Panc1 (cell line): Measurements from ENCODE around the gene XYLT1. TPM values are rescaled to one million over a fixed set of nuclear protein-coding genes. Genes with fewer than 3 reads are reported as not detected.

Experiments
- ATAC-seq: fragments of 200-7000 bp; cut with Tn5 transposase; 2 replicates; pipeline ENCODE4 v1.9.1; 2020; ENCODE audit warnings: mild to moderate bottlenecking, moderate library complexity
- BruUV-seq: library from RNA; stranded (reverse); fragments of 400-500 nt; replicated peaks from 2 replicates; lab custom pipeline; 2021; lab: Mats Ljungman, UMichigan
- CTCF ChIA-PET: fragments of 300-600 bp; sonication (Branson Sonifier 250); formaldehyde crosslinking; loops from one replicate; lab custom pipeline; 2022; ENCODE audit warnings: antibody characterized with exemption; lab: Charles Lee
- POLR2A ChIA-PET: fragments of 300-600 bp; sonication (Branson Sonifier 250); formaldehyde crosslinking; loops from one replicate; lab custom pipeline; 2022; ENCODE audit warnings: antibody characterized with exemption; lab: Charles Lee
- DNase-seq: peaks from one replicate; pipeline ENCODE4 v3.0.0-alpha.2; 2010; ENCODE audit warnings: low read depth, low spot score
- H3K27ac ChIP-seq: 2 replicates; pipeline ENCODE4 v1.5.1; 2011; ENCODE audit warnings: mild to moderate bottlenecking, low read length, inconsistent platforms
- H3K27me3 ChIP-seq: fragments of 200-500 bp; sonication (Bioruptor generic); 2 replicates; pipeline ENCODE4 v1.6.0; 2014; ENCODE audit warnings: low read length, inconsistent platforms; ENCODE audit not compliant: control insufficient read depth, insufficient read depth
- H3K36me3 ChIP-seq: fragments of 200-500 bp; sonication (Bioruptor generic); 2 replicates; pipeline ENCODE4 v1.5.1; 2014; ENCODE audit warnings: inconsistent platforms, mild to moderate bottlenecking, low read length, moderate library complexity; ENCODE audit not compliant: control insufficient read depth, insufficient read depth
- H3K4me1 ChIP-seq: 2 replicates; pipeline ENCODE4 v1.5.1; 2011; ENCODE audit warnings: inconsistent platforms, mild to moderate bottlenecking, low read length, moderate library complexity; ENCODE audit not compliant: control insufficient read depth, insufficient read depth
- H3K4me3 ChIP-seq, 2 experiments: 2 replicates each; pipeline ENCODE4 v1.5.1; 2011 to 2012; ENCODE audit warnings: low read depth in 2 of 2, low read length in 2 of 2, mild to moderate bottlenecking in 2 of 2, inconsistent platforms in 1 of 2, moderate library complexity in 1 of 2
- H3K9me3 ChIP-seq: fragments of 200-500 bp; sonication (Bioruptor generic); 2 replicates; pipeline ENCODE4 v1.5.1; 2014; ENCODE audit warnings: low read depth, mild to moderate bottlenecking, inconsistent platforms, low read length, moderate library complexity; ENCODE audit not compliant: control insufficient read depth, insufficient read depth
- POLR2AphosphoS5 ChIP-seq: IDR thresholded peaks from 2 replicates; pipeline ENCODE4 v1.6.1; 2012; ENCODE audit warnings: mild to moderate bottlenecking, low read depth, low read length, moderate library complexity
- SIN3A ChIP-seq: IDR thresholded peaks from 2 replicates; pipeline ENCODE4 v1.6.1; 2012; ENCODE audit warnings: low read depth, mild to moderate bottlenecking, low read length, moderate library complexity, borderline replicate concordance; ENCODE audit not compliant: insufficient read depth
- TCF7L2 ChIP-seq: IDR thresholded peaks from 2 replicates; pipeline ENCODE4 v1.6.1; 2011; ENCODE audit warnings: mild to moderate bottlenecking, low read depth, low read length, inconsistent platforms
- in situ Hi-C: cut with HindIII; loops from 2 replicates; pipeline ENCODE4 v1.10.0; 2016; ENCODE audit warnings: low sequenced_read_pairs, low pct_unique_long_range_greater_than_20kb
- intact Hi-C: fragments of 100-400 bp; cut with micrococcal nuclease; formaldehyde crosslinking; loops from one replicate; pipeline ENCODE4 v1.10.0; 2022; ENCODE audit not compliant: unreplicated experiment
- total RNA-seq: library from RNA; stranded (reverse); gene quantifications from one replicate; pipeline ENCODE4 v1.2.1, GENCODE V29; 2021; ENCODE audit not compliant: unreplicated experiment
- TF ChIP-seq, protein P1 (sequence below), 2 experiments: IDR thresholded peaks; 2 replicates each; pipeline ENCODE4 v1.6.1; 2011 to 2012; ENCODE audit warnings: low read depth in 2 of 2, control low read depth in 1 of 2, low read length in 1 of 2, mild to moderate bottlenecking in 1 of 2, moderate library complexity in 1 of 2; ENCODE audit not compliant: insufficient read depth in 1 of 2
- TF ChIP-seq, protein P2 (sequence below): fragments of 450-650 bp; IDR thresholded peaks from 2 replicates; pipeline ENCODE4 v1.5.1; 2017; ENCODE audit warnings: mild to moderate bottlenecking

XYLT1 gene
- total RNA-seq, 1 experiment from 2014 or later: 0.62 TPM

DNA sequence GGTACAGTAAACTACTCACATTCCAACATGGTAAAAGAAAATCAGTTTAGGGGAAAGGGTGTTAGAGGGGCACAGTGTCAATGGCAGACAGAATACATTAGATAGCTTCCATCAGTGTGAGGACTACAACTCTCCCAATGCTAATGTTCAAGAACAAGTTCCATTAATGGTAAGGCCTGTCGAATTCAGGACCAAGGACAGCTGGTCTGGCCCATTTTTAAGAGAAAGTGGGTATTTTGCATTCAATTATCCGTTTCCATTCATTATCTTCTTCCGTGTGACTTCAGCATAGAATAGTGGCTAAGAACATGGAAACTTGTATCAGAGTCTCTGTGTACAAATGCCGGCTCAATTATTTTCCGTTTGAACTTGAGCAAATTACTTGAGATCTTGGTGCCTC is 98.4 kb downstream of the XYLT1 start:
- in situ Hi-C loops: no loop called here
- no peaks in the 10 kb centered on the region for H3K4me1 ChIP-seq
- CTCF ChIA-PET: no interaction called here

DNA sequence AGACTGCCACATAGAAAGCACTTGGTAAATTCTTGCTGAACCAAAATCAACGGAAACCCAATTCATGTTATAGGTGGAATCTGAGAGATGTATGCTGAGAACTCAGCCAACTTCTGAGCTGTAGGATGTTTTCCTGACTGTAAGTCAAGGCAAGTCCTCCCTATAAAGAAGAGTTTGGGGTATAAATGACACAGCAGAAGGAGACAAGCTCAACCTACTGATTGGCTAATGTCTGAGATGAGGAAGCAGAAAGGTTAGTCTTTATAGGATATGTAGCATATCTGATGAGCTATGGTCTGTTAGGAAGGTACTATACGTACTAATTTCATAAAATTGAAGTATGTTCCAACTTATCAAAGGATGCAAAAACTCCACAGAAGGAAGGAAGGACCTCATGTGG is 99.5 kb downstream of the XYLT1 start:
- H3K9me3 ChIP-seq: no peaks in the 10 kb centered on the region
- no peak for TF ChIP-seq SIN3A
- no TSS peak for BruUV-seq
- in situ Hi-C loops: no loop called here
- no peaks in the 10 kb centered on the region for H3K36me3 ChIP-seq
- ChIA-PET POLR2A (no interaction called here), CTCF (interaction anchor here (0.6 kb wide), 1 partner anchor 32 kb away, joined by 3 read pairs; no protein-coding TSS in a partner anchor)
- intact Hi-C loops: no loop called here
- DNase-seq (no peak), ATAC-seq (no peak)
- no peaks in the 10 kb centered on the region for H3K4me1 ChIP-seq
- no peak overlapping the region for H3K27ac ChIP-seq
- H3K4me3 ChIP-seq: no peak overlapping the region
- H3K27me3 ChIP-seq: peaks cover 3% of the 10 kb centered on the region

More for the DNA sequence above, 98.4 kb downstream of the XYLT1 start:
- Histone ChIP-seq H3K9me3 (no peaks in the 10 kb centered on the region), H3K4me3 (no peak overlapping the region), H3K36me3 (no peaks in the 10 kb centered on the region), H3K27me3 (peaks cover 3% of the 10 kb centered on the region), H3K27ac (no peak overlapping the region)
- ATAC-seq (no peak), DNase-seq (no peak)
- BruUV-seq: no TSS peak
- POLR2A ChIA-PET: no interaction called here
- intact Hi-C loops: no loop called here
- TF ChIP-seq POLR2AphosphoS5: no peak
- TF ChIP-seq, protein P1, sequence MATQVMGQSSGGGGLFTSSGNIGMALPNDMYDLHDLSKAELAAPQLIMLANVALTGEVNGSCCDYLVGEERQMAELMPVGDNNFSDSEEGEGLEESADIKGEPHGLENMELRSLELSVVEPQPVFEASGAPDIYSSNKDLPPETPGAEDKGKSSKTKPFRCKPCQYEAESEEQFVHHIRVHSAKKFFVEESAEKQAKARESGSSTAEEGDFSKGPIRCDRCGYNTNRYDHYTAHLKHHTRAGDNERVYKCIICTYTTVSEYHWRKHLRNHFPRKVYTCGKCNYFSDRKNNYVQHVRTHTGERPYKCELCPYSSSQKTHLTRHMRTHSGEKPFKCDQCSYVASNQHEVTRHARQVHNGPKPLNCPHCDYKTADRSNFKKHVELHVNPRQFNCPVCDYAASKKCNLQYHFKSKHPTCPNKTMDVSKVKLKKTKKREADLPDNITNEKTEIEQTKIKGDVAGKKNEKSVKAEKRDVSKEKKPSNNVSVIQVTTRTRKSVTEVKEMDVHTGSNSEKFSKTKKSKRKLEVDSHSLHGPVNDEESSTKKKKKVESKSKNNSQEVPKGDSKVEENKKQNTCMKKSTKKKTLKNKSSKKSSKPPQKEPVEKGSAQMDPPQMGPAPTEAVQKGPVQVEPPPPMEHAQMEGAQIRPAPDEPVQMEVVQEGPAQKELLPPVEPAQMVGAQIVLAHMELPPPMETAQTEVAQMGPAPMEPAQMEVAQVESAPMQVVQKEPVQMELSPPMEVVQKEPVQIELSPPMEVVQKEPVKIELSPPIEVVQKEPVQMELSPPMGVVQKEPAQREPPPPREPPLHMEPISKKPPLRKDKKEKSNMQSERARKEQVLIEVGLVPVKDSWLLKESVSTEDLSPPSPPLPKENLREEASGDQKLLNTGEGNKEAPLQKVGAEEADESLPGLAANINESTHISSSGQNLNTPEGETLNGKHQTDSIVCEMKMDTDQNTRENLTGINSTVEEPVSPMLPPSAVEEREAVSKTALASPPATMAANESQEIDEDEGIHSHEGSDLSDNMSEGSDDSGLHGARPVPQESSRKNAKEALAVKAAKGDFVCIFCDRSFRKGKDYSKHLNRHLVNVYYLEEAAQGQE (IDR thresholded peaks at IDR 0.05; ENCODE audit: insufficient read depth in 1 of 2, low read depth in 2 of 2, low read length in 1 of 2): peak; percentile 70 to 78; a peak in 3 of 4 replicates

DNA sequence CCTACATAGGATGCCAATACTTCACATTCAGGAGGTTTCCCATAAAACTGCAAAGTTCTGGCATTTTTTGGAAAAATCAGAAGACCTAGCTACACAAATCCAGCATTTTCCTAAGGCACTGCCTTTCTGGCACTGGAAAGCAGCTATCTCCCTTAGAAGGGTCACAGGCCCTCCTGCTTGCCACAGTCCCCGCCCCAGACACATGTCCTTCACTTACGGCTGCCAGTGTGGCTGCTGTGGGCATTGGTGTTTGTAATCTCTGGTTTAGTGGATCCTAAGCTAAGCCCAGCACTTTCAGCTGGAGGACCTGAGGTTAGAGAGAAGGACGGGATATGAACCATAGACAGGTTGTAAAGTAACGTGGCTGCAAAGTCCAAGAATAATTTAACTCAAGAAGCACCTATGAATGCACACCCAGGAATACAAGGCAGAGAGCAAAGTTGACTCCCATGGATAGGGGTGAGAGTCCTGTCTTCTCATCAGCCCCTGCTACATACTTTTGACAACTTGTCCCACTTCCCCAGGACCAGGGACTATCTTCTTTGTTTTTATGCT is 100.0 kb downstream of the XYLT1 start:
- no peak for TF ChIP-seq TCF7L2
- TF ChIP-seq, protein P2, sequence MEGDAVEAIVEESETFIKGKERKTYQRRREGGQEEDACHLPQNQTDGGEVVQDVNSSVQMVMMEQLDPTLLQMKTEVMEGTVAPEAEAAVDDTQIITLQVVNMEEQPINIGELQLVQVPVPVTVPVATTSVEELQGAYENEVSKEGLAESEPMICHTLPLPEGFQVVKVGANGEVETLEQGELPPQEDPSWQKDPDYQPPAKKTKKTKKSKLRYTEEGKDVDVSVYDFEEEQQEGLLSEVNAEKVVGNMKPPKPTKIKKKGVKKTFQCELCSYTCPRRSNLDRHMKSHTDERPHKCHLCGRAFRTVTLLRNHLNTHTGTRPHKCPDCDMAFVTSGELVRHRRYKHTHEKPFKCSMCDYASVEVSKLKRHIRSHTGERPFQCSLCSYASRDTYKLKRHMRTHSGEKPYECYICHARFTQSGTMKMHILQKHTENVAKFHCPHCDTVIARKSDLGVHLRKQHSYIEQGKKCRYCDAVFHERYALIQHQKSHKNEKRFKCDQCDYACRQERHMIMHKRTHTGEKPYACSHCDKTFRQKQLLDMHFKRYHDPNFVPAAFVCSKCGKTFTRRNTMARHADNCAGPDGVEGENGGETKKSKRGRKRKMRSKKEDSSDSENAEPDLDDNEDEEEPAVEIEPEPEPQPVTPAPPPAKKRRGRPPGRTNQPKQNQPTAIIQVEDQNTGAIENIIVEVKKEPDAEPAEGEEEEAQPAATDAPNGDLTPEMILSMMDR: no peak
- no peak for TF ChIP-seq SIN3A
- TF ChIP-seq, protein P1 (IDR thresholded peaks at IDR 0.05; ENCODE audit: insufficient read depth in 1 of 2, low read depth in 2 of 2, low read length in 1 of 2): no peak
- TF ChIP-seq POLR2AphosphoS5: no peak
- no peak overlapping the region for H3K4me3 ChIP-seq
- ATAC-seq (no peak), DNase-seq (no peak)
- H3K27me3 ChIP-seq: peaks cover 3% of the 10 kb centered on the region
- no peak overlapping the region for H3K27ac ChIP-seq
- CTCF ChIA-PET: interaction anchor here (0.6 kb wide), 1 partner anchor 32 kb away, joined by 3 read pairs; no protein-coding TSS in a partner anchor
- in situ Hi-C loops (no loop called here), intact Hi-C loops (no loop called here)
- no peaks in the 10 kb centered on the region for H3K9me3 ChIP-seq
- H3K4me1 ChIP-seq: no peaks in the 10 kb centered on the region
- no peaks in the 10 kb centered on the region for H3K36me3 ChIP-seq
- BruUV-seq: no TSS peak
- POLR2A ChIA-PET: no interaction called here
